GM12872 (cell line): ENCODE data around the gene CREBRF.

Experiments
- TF ChIP-seq, protein P1 (sequence below): IDR thresholded peaks from 3 replicates; pipeline ENCODE4 v1.5.1; 2011; ENCODE audit warnings: low read depth, mild to moderate bottlenecking, low read length, moderate library complexity; ENCODE audit not compliant: insufficient read depth

The CREBRF gene

DNA sequence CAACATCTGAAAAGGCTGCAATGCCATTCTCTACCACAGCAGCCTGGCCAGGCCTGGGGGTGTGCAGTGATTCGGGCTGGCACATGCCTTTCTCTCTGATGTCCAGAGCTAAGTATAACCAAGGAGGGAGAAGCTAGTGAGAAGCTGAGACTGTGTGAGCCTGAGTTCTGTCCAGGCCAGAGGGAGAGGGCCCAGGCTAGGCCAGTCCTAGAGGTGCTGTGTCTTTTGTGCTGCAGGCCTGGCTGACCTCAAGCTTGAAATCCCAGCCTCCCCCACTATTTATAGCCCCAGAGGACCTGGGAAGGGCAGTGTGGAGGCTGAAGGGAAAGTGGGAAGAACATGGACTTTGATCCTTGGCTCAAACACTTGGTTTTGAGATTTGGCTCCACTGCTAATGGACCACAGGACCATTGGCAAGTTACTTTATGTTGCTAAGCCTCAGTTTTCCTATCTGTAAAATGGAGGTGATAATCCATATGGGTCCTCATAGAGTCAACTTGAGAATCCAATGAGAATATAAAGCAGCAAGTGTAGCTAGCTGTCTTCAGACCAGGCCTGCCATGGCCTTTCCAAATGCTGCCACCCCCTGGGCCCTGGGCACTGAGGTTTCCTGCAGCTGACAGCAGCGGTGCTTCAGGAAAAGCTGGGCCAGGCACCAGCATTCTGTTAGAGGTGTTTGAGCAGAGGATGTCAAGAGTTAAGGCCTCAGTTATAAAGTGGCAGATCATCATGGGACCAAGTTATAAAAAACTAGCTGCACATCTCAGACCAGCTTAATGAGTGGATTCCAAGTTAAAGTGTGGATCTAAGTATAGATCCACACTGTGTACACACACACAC lies 109.2 kb downstream of the CREBRF start:
- TF ChIP-seq, protein P1, sequence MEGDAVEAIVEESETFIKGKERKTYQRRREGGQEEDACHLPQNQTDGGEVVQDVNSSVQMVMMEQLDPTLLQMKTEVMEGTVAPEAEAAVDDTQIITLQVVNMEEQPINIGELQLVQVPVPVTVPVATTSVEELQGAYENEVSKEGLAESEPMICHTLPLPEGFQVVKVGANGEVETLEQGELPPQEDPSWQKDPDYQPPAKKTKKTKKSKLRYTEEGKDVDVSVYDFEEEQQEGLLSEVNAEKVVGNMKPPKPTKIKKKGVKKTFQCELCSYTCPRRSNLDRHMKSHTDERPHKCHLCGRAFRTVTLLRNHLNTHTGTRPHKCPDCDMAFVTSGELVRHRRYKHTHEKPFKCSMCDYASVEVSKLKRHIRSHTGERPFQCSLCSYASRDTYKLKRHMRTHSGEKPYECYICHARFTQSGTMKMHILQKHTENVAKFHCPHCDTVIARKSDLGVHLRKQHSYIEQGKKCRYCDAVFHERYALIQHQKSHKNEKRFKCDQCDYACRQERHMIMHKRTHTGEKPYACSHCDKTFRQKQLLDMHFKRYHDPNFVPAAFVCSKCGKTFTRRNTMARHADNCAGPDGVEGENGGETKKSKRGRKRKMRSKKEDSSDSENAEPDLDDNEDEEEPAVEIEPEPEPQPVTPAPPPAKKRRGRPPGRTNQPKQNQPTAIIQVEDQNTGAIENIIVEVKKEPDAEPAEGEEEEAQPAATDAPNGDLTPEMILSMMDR = no peak

GRCh38 chr5:173172166-173172565 lies 116.0 kb downstream of the CREBRF start:
- TF ChIP-seq, protein P1 = no peak

- TF ChIP-seq, protein P1 = no peak
Measured at GRCh38 chr5:173175523-173175922, 119.4 kb downstream of the CREBRF start.

GRCh38 chr5:173178369-173178910 lies 122.3 kb downstream of the CREBRF start:
- TF ChIP-seq, protein P1 = no peak

DNA sequence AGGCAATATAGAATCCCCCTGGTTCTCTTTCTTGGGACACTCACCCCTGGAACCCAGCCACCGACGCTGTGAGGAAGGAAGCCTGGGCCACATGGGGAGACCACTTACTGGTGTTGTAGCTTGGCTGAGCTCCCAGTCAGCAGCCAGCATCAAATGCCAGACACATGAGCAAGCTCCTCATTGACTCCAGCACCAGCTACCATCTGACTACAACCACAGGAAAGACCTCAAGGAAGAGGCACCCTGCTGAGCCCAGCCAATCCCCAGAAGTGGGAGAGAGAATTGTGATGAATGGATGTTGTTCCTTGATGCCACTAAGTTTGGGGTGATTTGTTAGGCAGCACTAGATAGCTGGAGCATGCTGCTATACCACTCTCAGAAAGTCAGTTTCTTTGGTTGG lies 124.2 kb downstream of the CREBRF start:
- TF ChIP-seq, protein P1 = no peak

GRCh38 chr5:173187054-173187743 lies 131.0 kb downstream of the CREBRF start:
- TF ChIP-seq, protein P1 = peak; percentile 44; the same call in 2 of the 3 replicates

GRCh38 chr5:173188280-173188679 lies 132.1 kb downstream of the CREBRF start:
- TF ChIP-seq, protein P1 = no peak
